Suppressor macrophage treated with lipopolysaccharide for 4 hours (primary cell): ENCODE results near the gene SEZ6L.
"Not testable (repeated sequence)": the region's sequence is repeated elsewhere in the genome, so short reads cannot be mapped to it uniquely, and the experiment has no call there.

Experiments
- DNase-seq: peaks from one replicate; pipeline ENCODE4 v3.0.0-alpha.2; 2020

The SEZ6L gene

DNA sequence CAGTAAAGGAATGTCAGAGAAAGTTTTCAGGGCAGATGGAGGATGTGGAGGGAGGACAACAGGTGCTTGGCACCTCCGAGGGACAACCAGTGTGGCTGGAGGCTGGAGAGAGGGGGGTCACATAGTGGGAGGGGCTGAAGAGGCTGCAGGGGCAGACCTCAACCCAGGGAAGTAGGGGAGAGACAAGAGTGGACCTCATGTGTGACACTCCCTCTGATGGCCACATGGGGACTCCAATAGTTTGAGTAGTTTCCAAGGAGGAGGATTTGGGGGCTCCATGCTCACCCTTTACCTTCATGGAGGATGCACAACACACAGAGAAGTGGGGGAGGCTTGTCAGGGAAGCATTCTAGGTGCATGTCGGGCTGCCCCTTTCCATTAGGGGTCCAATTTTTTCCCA is 224.7 kb downstream of the SEZ6L start:
- no peak for DNase-seq

DNA sequence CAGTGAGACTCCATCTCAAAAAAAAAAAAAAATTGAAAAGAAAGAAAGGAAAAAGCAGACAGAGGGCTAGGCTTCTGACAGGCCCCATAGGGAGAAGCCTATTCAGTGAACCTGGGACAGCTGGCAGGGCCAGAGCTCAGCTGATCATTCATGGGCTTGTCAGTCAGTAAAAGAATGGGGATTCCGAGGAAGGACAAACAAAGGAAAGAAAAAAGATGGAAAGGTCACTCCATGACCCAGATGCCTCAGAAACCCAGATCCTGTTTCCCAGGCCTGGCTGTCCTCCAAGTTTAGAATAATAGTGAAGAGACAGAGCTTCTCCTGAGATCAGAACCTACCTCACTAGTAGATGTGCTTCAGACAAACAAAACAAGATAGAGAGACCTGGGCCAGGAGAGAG is 225.5 kb downstream of the SEZ6L start:
- DNase-seq: no peak

DNA sequence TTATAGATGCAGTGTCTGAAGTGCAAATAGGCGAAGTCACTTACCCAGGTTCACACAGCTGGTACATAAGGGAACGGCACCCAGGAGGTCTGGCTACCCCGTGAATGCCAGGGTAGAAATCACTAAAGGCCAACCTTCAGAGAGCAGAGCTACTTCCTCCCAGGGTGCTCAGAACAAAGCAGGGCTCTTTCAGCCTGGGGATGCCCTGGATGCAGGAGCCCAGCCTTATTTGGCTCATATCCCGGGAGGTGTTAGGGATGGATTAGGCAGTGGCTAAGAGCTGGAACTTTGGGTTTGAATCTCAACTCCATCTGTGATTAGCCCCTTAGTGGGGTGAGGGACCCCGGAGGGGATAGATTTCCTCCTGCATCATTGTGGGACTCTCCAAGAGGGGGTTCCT is 226.7 kb downstream of the SEZ6L start:
- no peak for DNase-seq

DNA sequence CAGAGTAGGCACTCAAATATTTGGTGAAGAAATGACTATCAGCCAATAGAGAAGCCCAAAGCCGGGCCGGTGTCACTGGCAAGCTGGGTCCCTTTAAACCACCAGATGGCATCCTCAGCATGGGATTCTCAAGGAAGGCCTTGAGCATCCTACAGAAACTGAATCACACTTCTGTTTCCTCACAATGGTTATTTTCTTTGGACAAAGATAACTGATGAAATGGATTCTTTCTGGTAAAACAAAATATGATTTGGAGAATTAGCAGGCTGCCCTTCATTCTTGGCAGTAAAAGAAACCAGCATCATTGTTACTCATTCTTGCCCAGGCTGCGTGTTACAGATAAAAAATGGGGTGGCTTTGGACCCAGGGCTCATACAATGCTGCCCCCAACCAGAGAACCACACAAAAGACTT is 229.5 kb downstream of the SEZ6L start:
- peak; percentile 86 for DNase-seq

DNA sequence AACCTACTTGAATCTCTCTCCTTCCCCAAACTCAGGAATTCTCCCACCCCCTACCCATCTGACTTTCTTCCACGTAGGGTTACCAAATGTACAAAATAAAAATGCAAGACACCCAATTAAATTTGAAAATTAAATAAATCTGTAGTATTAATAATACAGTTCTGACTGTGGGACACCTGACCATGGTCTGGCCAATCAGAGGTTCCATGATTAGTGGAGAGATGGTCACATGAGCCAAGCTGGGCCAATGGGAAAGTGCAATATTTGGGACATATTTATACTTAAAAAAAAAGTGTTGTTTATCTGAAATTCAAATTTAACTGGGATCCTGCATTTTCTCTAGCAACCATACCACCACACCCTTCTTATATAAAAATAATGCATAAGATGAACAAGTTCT is 230.0 kb downstream of the SEZ6L start:
- DNase-seq: no peak

DNA sequence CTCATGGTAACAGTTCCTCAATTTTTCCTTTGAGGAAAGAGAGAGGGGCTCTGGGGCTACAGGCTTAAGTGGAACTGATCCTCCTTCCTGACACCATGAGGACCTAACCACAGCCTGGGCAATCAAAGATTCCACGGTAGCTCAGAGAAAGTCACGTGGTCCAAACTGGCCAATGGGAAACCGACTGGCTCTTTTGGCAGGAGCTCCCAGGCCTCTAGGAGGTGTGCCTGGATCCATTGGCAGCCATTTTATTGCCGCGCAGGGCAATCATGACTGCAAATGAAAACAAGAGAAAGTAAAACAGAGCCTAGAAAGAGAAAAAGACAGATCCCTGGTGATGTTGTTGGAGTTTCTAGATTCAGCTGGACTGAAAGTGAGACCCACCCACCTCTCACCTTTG is 232.5 kb downstream of the SEZ6L start:
- DNase-seq: no peak

DNA sequence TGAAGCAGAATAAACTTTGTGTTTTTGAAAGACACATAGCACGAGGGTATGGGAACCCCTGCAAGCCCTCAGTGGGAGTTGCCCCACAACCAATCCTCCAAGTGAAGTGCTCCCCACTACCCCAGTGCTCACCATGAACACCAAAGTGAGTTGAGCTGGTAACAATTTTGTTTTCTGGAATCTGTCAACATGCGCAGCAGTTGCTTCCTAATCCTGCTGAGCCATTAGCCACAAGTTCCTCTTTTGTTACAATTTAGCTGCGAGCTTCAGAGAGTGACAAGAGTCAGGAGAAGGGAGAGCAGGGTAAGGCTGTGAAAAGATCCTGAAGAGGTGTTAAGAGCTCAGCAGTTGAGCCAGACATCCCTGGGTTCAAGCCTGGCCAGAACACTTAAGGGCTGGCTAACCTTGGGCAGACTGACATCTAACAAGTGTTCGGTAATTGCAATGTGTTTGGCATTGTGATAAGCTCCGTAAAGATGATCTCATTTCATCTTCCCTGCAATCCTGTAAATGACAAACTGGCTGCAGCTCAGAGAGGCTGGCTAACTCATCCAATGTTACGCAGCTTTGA is 235.7 kb downstream of the SEZ6L start:
- peak; percentile 77 for DNase-seq

DNA sequence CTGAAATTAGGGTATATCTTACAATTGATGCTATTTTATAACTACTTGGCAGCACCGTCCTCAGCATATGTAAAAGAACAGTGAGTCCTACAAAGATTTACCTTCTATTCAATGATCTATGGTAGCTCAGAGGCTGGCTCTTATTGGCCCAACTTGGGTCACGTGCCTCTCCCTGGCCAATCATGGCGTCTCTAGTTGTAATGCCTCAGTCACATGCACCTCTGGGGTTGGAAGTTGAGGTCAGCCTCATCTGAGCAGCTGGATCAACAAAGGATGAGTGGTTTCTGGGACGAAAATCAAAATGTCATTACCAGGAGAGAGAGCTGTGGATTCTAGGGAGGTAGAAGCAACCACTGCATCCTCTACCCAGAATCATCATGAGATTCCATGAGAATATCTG is 236.9 kb downstream of the SEZ6L start:
- DNase-seq: no peak

DNA sequence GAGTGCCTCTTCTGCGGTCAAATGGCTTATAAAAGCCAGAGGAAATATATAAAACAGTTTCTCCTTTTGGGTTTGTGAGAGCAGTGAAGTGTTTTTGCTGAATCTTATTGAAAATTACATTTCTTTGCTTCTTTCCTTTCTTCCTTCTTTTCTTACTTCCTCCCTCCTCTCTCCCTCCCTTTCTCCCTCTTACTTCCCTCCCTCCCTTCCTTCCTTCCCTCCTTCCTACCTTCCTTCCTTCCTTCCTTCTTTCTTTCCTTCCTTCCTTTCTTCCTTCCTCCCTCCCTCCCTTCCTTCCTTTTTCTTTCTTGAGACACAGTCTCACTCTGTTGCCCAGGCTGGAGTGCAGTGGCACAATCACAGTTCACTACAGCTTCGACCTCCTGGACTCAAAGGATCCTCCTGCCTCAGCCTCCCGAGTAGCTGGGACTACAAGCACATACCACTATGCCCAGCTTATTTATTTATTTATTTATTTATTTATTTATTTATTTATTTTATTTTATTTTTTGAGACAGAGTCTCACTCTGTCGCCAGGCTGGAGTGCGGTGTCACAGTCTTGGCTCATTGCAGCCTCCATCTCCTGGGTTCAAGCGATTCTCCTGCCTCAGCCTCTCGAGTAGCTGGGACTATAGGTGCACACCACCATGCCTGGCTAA is 239.4 kb downstream of the SEZ6L start:
- not testable (repeated sequence) for DNase-seq

DNA sequence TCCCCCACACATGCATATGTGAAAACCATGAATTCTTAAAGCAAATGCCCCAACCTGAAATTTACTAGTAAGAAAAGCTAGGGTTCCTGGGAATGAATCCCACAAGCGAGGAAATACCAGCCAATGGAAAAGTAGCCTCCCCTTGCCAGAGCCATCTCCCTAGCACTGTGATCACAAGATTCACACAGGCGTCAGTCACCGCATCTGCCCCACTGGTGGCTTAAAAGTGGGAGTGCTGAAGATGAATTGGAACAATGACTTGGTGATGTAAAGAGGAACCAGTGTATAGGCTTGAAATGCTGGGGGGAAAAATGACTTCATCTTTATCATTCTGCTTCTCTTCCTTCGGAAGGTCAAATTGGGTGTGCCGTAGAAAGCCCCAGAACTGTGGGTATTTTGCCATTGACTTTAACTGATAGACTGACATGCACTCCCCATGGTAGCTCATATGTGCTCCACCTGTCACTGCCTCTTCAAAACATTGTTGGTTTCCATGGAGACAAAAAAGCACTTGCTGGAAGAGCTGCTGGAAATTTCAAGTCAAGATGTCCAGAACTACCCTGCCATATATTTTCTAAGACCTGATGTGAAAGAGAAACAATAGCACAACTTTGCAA is 240.6 kb downstream of the SEZ6L start:
- peak; percentile 44 for DNase-seq

DNA sequence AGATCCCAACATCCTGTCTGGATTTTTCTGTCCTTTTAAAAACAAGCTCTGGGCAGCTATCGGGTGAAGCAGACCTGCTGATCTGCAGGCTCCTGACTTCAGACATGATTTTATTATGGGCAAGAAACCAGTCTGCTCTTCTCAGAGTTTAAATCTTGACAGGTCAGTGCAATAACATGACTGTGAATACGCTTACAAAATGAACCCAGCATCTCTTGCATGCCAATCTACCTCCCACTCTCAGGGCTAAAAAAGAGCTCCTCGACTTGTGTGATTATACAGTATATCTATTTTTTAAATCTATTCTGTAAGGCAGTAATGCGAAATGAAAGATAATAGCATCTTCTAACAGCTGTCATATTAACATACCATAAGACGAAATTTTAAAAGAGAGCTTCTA is 241.1 kb downstream of the SEZ6L start:
- no peak for DNase-seq

DNA sequence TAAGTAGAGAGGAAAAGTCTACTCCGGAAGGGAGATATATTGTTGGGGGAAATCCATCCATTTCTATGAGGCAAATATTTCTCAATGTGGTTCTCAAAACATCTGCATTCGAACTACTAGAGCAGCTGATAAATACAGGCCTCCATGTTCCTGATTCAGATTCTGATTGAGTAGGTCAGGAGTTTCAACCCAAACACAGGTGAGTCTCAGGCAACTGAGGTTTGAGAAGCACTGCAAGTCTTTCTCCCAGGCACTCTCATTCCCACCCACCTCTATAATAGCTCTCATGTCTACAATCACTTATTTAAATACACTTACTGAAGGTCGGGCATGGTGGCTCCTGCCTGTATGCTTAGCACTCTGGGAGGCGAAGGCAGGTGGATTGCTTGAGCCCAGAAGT is 245.1 kb downstream of the SEZ6L start:
- DNase-seq: no peak

DNA sequence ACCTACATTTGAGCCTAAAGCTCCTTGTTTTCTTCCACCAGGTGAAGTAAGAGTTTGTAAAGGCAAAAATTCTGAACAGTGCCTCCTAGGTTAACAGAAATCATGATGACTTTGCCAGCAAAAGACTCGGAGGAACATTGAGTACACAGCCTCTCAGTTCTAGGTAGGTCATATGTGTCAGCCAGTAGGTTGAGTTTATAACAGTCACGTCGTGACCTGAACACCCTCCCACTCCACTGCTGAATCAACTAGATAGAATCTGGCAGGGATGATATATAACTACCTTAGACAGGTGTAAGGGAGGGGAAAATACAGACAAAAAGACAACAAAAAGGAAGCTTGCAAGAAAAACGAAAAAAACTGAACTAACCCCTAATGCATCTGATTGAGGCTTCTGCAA is 247.0 kb downstream of the SEZ6L start:
- DNase-seq: no peak

DNA sequence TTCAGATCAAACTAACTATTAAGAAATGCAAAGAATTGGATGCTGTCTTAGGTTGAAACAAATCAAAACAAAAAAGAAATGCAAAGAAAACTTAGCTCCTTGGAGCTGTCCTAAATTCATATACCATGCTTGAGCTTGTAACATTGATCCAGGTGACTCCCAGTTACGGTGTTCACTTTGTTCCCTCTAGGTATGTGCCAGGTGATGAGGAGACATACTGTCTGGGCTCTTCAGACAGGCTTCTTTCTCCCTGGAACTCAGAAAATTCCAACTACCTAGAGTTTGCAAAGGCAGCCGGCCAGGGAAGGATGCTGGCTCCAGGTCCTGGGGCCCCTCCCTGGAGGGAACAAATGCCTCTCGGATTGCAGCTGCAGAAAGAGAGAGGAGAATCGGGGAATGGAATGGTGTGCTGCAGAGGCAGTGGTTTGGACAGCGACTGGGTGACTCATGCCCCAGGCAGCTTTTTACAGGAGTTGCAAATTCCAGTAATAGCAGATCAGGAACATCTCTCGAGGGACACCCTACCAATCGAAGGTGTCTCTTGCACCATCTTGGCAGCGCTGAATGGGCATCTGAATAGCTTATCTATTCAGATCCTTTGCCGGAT is 247.5 kb downstream of the SEZ6L start:
- no peak for DNase-seq

DNA sequence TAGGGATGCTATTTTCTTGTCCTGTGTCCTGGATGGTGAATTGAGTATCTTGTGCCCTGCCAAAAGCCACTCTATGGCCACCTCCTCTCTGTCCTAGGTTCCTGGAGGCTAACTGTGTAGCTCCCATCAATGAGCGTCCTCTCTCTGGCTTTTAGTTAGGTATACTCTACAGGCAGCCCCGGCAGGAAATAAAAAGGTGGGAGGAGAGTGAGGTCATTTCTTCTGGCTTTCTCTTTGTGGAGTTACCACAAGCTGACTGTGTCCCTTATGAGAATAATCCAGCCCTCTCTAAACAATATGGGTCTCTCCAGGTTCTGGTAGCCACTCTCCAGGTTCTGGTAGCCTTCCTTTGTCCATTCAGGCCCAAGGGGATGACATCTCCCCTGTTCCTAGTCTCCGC is 248.1 kb downstream of the SEZ6L start:
- DNase-seq: no peak

DNA sequence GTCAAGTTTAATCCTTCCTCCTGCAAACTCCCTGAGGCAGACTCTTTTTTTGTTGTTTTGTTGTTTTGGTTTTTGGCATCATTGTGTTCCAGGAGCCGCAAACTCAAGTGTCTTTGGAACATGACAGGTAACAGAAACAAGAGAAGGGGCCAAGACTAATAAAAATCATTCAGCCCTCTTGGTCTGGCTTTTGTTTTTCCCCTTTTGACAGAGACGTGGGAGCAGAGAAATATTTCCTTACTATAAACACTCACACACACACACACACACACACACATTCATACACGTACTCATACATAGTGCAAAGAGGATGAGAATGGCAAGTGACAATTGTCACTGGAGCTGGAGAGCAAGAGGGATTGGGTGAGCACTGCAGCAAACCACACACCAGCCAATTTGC is 249.4 kb downstream of the SEZ6L start:
- DNase-seq: no peak

DNA sequence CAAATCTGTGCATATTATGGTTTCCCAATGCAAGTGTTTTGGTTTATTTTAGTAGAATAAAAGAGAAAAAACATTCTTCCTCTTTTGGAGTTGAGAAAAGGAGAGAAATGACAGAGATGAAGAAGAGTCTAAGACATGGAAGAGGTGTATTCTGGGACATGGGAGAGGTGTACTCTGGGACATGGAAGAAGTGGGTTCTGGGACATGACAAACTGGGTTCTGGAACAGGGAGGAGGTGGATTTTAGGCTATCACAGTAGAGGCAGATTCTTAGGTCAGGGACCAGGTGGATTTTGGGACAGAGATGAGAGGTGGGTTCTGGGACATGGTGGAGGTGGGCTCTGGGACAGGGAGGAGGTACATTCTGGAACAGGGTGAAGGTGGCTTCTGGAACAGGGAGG is 257.7 kb downstream of the SEZ6L start:
- DNase-seq: no peak

DNA sequence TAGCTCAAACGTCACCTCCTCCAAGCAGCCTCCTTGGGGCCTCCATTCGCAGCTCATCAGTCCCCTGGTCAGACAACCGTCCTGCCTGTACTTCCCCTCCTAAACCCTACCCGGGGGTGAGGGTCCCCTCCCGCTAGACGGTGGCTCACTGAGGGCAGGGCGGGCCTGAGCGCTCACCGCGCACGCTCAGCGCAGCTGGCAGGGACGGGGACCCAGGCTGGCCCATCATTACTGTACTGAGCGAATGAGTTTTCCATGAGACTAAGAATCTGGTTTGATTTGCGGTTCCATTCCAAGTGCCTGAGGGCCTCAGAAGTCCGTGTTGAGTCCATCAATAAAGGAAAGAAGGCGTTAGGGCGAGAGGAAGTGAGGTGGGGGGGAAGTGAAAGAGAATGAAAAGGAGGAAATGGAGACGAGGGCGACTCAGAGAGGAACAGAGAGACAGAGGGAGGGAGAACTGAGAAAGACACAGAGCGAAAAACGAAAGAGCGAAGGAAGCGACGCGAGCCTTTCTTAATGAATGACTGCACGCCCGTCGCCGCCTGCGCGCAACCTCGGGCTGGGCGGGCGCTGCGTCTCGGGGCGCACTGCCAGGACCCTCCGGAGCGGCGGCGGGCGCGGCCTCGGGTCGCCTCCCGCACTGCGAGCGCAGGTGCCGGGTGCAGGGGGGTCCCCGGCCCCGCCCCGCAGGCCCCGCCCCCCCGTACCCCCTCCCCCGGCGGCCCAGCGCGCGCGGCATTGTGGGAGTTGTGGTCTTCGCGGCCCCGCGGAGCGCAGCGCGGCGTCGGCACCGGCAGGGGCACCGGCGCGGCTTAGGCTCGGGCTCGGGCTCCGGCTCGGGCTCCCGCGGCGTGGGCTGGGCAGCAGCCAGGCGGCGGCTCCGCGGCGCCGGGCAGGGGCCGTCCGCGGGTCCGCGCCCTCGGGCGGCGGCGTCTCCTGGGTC is 259.5 kb downstream of the SEZ6L start, which contains the start of gene ASPHD2:
ASPHD2 (plus strand) TSS at position 746 of the 943 bp plus-strand sequence. CDS start 4,356 bp downstream, outside the sequence.
- peak; percentile 91 for DNase-seq

DNA sequence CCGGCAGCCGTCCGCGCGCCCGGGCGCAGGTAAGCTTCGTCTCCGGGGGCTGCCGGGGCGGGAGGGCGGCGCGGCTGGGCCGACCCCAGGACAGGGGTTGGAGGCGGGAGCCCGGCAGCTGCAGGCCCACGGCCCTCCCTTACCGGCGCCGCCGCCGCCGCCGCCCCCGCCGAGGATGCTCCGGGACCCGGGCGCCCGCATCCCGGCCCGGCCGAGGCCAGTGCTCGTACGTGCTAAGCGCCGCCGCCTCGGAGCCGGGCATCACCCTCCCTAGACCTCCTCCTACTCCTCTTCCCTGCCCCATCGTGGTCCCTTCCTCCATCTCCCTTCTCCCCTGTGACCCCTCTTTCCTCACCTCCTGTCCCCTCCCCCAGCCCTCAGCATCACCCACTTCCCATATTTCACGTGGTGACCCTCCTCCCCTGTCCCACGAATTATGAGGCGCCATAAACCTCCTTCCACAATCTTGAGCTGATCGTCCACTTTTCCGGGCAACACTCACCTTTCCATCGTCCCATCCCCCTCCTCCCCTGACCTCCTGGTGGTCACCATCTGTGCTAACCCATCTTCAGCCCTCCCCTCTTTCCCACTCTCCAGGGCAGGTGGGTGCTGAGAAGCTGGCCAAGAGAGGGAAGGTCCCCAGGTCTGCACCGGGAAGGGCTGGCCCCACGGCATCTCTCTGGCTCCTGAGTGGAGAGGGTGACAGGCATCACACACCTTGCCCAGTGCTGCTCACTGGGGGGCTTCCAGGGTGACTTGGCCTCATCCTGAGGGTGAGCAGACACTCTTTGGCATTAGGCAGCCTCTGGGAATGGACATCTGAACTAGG is 260.4 kb downstream of the SEZ6L start:
- no peak for DNase-seq

DNA sequence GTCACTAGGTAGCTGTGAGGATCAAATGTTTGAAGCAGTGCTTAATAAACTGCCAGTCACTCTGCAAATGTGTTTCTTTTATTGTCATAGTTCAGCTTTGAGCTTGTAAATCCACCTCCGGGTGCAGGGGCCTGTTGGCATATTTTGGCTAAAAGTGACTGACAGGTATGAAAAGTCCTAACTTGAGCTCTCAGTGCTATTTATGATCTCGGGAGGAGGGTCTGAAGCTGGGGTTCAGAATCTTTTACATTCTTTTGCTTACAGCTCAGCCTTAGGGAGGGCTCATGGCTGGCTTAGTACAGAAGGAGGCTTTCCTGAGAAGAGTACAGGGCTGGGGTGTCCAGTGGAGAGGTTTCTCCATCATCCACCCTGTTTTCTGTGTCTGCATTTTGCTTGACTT is 261.3 kb downstream of the SEZ6L start:
- no peak for DNase-seq

DNA sequence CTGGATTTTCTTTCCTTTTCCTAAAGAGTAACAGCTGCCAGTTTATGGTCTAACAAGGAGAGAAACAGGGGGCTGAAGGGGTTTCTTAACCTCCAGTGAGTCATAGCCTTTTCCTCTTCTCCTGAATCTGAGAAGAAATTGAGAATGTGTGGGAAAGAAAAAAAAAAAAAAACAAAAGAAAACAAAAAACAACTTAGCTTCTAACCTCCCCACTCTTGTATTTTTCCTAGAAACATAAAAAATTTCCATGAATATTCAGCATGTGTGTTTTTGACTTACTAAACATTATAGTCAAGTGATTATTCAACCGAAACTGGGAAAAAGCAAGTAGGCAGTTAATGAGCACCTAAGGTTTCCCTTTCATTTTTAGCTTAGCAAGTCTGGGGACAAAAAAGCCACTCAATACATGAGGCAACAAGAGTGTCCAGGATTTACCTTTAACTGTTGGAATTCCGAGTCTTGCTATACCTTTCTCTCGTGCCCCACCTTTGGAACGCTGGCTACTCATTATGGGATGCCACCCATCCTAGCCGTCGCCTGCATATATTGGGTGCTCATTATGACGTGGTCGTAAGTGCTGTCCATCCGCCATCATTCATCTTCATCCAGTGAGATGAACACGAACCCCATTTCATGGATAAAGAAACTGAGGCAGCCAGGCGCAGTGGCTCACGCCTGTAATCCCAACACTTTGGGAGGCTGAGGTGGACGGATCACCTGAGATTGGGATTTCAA is 262.2 kb downstream of the SEZ6L start:
- DNase-seq: peak; percentile 68
